Activated CD4-positive, CD25-positive, alpha-beta regulatory T cell treated with anti-CD3 and anti-CD28 coated beads, Interleukin-2, amount 50 U/mL, for 72 hours (primary cell): ENCODE measurements around the gene RASGRF1.
"Not testable (repeated sequence)": the region's sequence is repeated elsewhere in the genome, so short reads cannot be mapped to it uniquely, and the experiment has no call there.

Source experiments
- DNase-seq: peaks from one replicate; pipeline ENCODE4 v3.0.0; 2021

Gene RASGRF1

GRCh38 chr15:79035111-79035601, 55.4 kb downstream of the RASGRF1 start:
- no peak for DNase-seq

GRCh38 chr15:79034284-79034683, 56.3 kb downstream of the RASGRF1 start:
- DNase-seq = no peak

- DNase-seq = no peak
Observed at GRCh38 chr15:79032656-79033055, 57.9 kb downstream of the RASGRF1 start.

GRCh38 chr15:79031821-79032220, 58.8 kb downstream of the RASGRF1 start:
- DNase-seq = no peak

- no peak for DNase-seq
Observed at GRCh38 chr15:79031201-79031600, 59.4 kb downstream of the RASGRF1 start.

- DNase-seq = no peak
Observed at GRCh38 chr15:79030470-79030869, 60.1 kb downstream of the RASGRF1 start.

GRCh38 chr15:79028411-79028964, 62.1 kb downstream of the RASGRF1 start:
- DNase-seq = peak; percentile 35

- no peak for DNase-seq
Observed at GRCh38 chr15:79027532-79028410, 62.8 kb downstream of the RASGRF1 start.

GRCh38 chr15:79025802-79026201, 64.8 kb downstream of the RASGRF1 start:
- DNase-seq = no peak

GRCh38 chr15:79025201-79025600, 65.4 kb downstream of the RASGRF1 start:
- DNase-seq = no peak

GRCh38 chr15:79024493-79024892, 66.1 kb downstream of the RASGRF1 start:
- not testable (repeated sequence) for DNase-seq

- DNase-seq = no peak
Observed at GRCh38 chr15:79023918-79024317, 66.7 kb downstream of the RASGRF1 start.

GRCh38 chr15:79023546-79023890, 67.1 kb downstream of the RASGRF1 start:
- no peak for DNase-seq

- no peak for DNase-seq
Observed at GRCh38 chr15:79018960-79019359, 71.6 kb downstream of the RASGRF1 start.

- no peak for DNase-seq
Observed at GRCh38 chr15:79017953-79018352, 72.6 kb downstream of the RASGRF1 start.

GRCh38 chr15:79016527-79017170, 73.9 kb downstream of the RASGRF1 start:
- no peak for DNase-seq

- no peak for DNase-seq
Observed at GRCh38 chr15:79015416-79015815, 75.2 kb downstream of the RASGRF1 start.

GRCh38 chr15:79010278-79010677, 80.3 kb downstream of the RASGRF1 start:
- DNase-seq = no peak

- DNase-seq = no peak
Observed at GRCh38 chr15:79009379-79009778, 81.2 kb downstream of the RASGRF1 start.

- no peak for DNase-seq
Observed at GRCh38 chr15:79008659-79009058, 81.9 kb downstream of the RASGRF1 start.

- peak; percentile 39 for DNase-seq
Observed at GRCh38 chr15:79007066-79007465, 83.5 kb downstream of the RASGRF1 start.

GRCh38 chr15:79006071-79006470, 84.5 kb downstream of the RASGRF1 start:
- no peak for DNase-seq

- DNase-seq = no peak
Observed at GRCh38 chr15:79004336-79004735, 86.2 kb downstream of the RASGRF1 start.

GRCh38 chr15:79003896-79004295, 86.7 kb downstream of the RASGRF1 start:
- no peak for DNase-seq
